Lower leg skin (tissue), 4 donors: ENCODE measurements around the gene HDAC9. TPM values are rescaled to one million over a fixed set of nuclear protein-coding genes. Genes with fewer than 3 reads are reported as not detected.

Source experiments
- DNase-seq, 2 donors: peaks; one replicate each; pipeline ENCODE4 v3.0.0-alpha.2; 2019; ENCODE audit warnings: low spot score in 2 of 2
- H3K4me3 ChIP-seq: fragments of 200-600 bp; sonication (generic); 2 replicates; pipeline ENCODE4 v1.5.1; 2017; ENCODE audit warnings: mild to moderate bottlenecking, low read depth; ENCODE audit not compliant: poor library complexity, severe bottlenecking
- CTCF ChIP-seq, 3 donors: fragments of 450-650 bp; IDR thresholded peaks; one replicate each; pipeline ENCODE4 v1.5.1; 2016; ENCODE audit warnings: antibody characterized with exemption in 3 of 3, mild to moderate bottlenecking in 3 of 3, moderate library complexity in 2 of 3
- POLR2A ChIP-seq, 2 donors: fragments of 450-650 bp; IDR thresholded peaks; one replicate each; pipeline ENCODE4 v1.6.1; 2016 to 2017; ENCODE audit warnings: antibody characterized with exemption in 2 of 2, mild to moderate bottlenecking in 1 of 2, moderate library complexity in 1 of 2
- WGBS, 2 donors: methylation state at CpG; one replicate each; pipeline ENCODE4 v1.1.5; 2018; 5-methylcytosine and 5-hydroxymethylcytosine counted together
- intact Hi-C: fragments of 100-400 bp; cut with DNase I; formaldehyde crosslinking; loops from one replicate; pipeline ENCODE4 v1.15.0; 2023; ENCODE audit warnings: low total_unique reads
- total RNA-seq, 4 donors: library from RNA; depleted of rRNA; stranded (reverse); fragments of >200 nt; gene quantifications; one replicate each; pipeline ENCODE4 v1.1.0, GENCODE V29; 2016

Gene HDAC9
- total RNA-seq, 4 donors from 2014 or later: 3.1 to 5.5 (median 4.7) TPM

DNA sequence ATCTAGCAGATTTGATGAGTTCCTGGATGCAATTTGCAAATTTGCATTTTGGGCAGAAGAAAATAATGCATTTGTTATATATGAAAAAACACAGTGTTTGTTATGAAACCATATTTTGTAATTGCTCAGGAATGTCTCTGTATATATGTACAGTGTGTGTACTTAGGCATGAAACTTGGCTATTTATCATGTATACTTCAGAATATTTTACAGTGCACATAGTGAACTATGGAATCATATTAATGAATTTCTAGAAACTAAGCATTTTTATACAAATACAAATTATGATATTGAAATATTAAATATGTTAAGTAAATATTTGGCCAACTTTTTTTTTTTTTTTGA, 514.4 kb downstream of the HDAC9 start:
- no peak for DNase-seq
- intact Hi-C loops: no loop called here
- TF ChIP-seq POLR2A (IDR thresholded peaks at IDR 0.05): no peak
- no peak for TF ChIP-seq CTCF (IDR thresholded peaks at IDR 0.05)
- no peak overlapping the region for H3K4me3 ChIP-seq

- H3K4me3 ChIP-seq: no peak overlapping the region
- TF ChIP-seq CTCF (IDR thresholded peaks at IDR 0.05): no peak
- no peak for TF ChIP-seq POLR2A (IDR thresholded peaks at IDR 0.05)
- intact Hi-C loops: no loop called here
- DNase-seq: no peak
- 80 to 81% methylated on average over 7 of the region's 7 CpGs for WGBS, 2 donors
Observed at GRCh38 chr7:19011212-19011611, 515.7 kb downstream of the HDAC9 start.

GRCh38 chr7:19015098-19015497, 519.5 kb downstream of the HDAC9 start:
- WGBS, 2 donors: 94% methylated on average over 3 of the region's 3 CpGs
- H3K4me3 ChIP-seq: no peak overlapping the region
- TF ChIP-seq CTCF (IDR thresholded peaks at IDR 0.05): no peak
- no peak for TF ChIP-seq POLR2A (IDR thresholded peaks at IDR 0.05)
- intact Hi-C loops: no loop called here
- no peak for DNase-seq

DNA sequence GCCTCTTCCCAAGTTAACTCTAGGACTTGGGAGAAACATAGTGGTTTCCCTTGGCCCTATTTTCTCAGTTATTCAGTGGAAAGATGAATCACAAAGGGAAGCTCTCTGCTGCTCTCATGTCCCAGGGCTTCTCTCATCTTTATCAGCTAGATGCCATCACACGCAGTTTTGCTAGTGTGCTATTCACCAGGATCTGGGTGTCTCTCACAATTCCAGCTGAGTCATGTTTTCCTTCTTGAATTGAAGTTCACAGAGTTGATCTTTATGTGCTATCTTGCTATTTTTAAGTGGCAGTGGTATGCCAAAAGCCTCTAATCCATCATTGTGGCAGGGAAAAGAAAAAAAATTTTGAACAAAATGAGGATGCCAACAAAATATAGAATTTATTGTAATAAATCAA, 520.6 kb downstream of the HDAC9 start:
- intact Hi-C loops: no loop called here
- TF ChIP-seq CTCF (IDR thresholded peaks at IDR 0.05) (no peak), POLR2A (IDR thresholded peaks at IDR 0.05) (no peak)
- 90 to 95% methylated on average over 1 of the region's 1 CpG for WGBS, 2 donors
- H3K4me3 ChIP-seq: no peak overlapping the region
- DNase-seq: no peak

DNA sequence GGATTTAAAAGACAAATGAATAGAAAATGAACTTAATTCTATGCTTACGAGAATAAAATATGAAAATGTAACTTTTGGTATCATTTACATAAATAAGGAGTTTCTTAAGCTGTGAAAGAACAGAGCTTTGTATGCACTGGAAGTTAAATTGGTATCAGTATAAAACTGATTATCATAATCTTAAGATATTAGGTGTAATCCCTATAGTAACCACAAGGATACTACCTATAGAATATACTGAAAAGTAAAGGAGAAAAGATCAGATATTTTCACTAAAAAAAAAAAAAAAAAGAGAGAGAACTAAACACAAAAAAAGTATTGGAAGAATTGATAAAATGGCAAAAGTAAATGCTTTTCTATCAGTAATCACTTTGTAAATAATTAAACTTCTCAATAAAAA, 521.8 kb downstream of the HDAC9 start:
- TF ChIP-seq CTCF (IDR thresholded peaks at IDR 0.05): no peak
- no peak for TF ChIP-seq POLR2A (IDR thresholded peaks at IDR 0.05)
- no peak overlapping the region for H3K4me3 ChIP-seq
- intact Hi-C loops: no loop called here
- 82 to 98% methylated on average over 1 of the region's 1 CpG for WGBS, 2 donors
- no peak for DNase-seq

DNA sequence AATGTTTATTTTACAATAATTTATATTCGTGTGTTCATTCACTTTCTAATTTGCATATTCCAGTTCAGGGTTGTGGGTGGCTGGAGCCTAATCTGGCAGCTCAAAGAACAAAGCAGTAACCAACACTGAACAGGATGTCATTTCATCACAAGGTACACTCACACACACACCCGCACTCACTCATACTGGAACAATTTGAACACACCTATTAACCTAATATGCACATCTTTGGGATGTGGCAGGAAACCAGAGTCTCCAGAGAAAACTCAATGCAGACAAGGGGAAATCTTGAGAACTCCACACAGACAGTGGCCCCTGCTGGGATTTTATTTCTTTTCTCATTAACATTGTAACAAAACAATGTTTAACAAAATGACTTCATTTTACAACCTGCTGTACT, 524.5 kb downstream of the HDAC9 start:
- WGBS, 2 donors: 70 to 85% methylated on average over 2 of the region's 2 CpGs
- intact Hi-C loops: no loop called here
- no peak for TF ChIP-seq CTCF (IDR thresholded peaks at IDR 0.05)
- no peak for TF ChIP-seq POLR2A (IDR thresholded peaks at IDR 0.05)
- H3K4me3 ChIP-seq: no peak overlapping the region
- no peak for DNase-seq
